ENCODE results near the gene LARP1. TPM values are rescaled to one million over a fixed set of nuclear protein-coding genes. Genes with fewer than 3 reads are reported as not detected.

LARP1 gene
- total and polyA plus RNA-seq, 10 of the 15 experiments (the other 5 are each of a cell fraction or from before 2014, with no cell fraction given) = 22.6 to 227 (median 60.8) TPM

- TF ChIP-seq CEBPZ (IDR thresholded peaks at IDR 0.05; ENCODE audit: low read depth, low read length) (no peak), HDAC6 (IDR thresholded peaks at IDR 0.05; ENCODE audit: unreplicated experiment) (no peak), PAX8 (IDR thresholded peaks at IDR 0.05) (no peak), WRNIP1 (IDR thresholded peaks at IDR 0.05; ENCODE audit: borderline replicate concordance, low read depth, low read length) (no peak), LARP7 (IDR thresholded peaks at IDR 0.05) (no peak), POU2F2 (IDR thresholded peaks at IDR 0.05; ENCODE audit: borderline replicate concordance, low read depth, low read length) (peak; percentile 53; the same call in 1 of the 3 replicates), NRF1 (conservative IDR thresholded peaks at IDR 0.05; ENCODE audit: low read depth, low read length) (no peak), CBX5 (IDR thresholded peaks at IDR 0.05; ENCODE audit: low read depth) (peak; percentile 82; the same call in 1 of the 2 replicates), MTA3 (IDR thresholded peaks at IDR 0.05; ENCODE audit: borderline replicate concordance, low read length) (no peak), BHLHE40 (IDR thresholded peaks at IDR 0.05; ENCODE audit: borderline replicate concordance in 1 of 2, low read depth in 2 of 2, low read length in 1 of 2) (peak; percentile 100), ESRRA (IDR thresholded peaks at IDR 0.05; ENCODE audit: low read length) (peak; percentile 32; the same call in 1 of the 2 replicates), SMAD1 (IDR thresholded peaks at IDR 0.05; ENCODE audit: low read depth, partially characterized antibody) (no peak), CUX1 (IDR thresholded peaks at IDR 0.05; ENCODE audit: insufficient replicate concordance, low read depth, low read length) (no peak), BCL3 (IDR thresholded peaks at IDR 0.05; ENCODE audit: borderline replicate concordance, insufficient read depth, low read depth, low read length, poor library complexity, severe bottlenecking) (no peak)
Measured at GRCh38 chr5:154754460-154755360, 467 bp upstream of the LARP1 start (continued).

Measured in GM12878 (cell line).